NOMO-1 (cell line): ENCODE results near the gene EPB41L4A.

ENCODE experiments used
- DNase-seq, 2 experiments: peaks; one replicate each; lab custom pipeline; 2025; ENCODE audit not compliant: unreplicated experiment in 2 of 2; lab: John Stamatoyannopoulos, UW

The EPB41L4A gene

GRCh38 chr5:112122353-112122752 is 296.7 kb downstream of the EPB41L4A start:
- DNase-seq = no peak

- no peak for DNase-seq
Measured at GRCh38 chr5:112121258-112121657, 297.8 kb downstream of the EPB41L4A start.

GRCh38 chr5:112119969-112120368 is 299.1 kb downstream of the EPB41L4A start:
- no peak for DNase-seq

- DNase-seq = peak; percentile 76 to 92
Measured at GRCh38 chr5:112119508-112119907, 299.6 kb downstream of the EPB41L4A start.

GRCh38 chr5:112117551-112117950 is 301.5 kb downstream of the EPB41L4A start:
- peak; percentile 71 to 88 for DNase-seq

- DNase-seq = peak in 1 of 2 experiments; percentile 32
Measured at GRCh38 chr5:112116371-112116770, 302.7 kb downstream of the EPB41L4A start.

- DNase-seq = no peak
Measured at GRCh38 chr5:112113565-112113964, 305.5 kb downstream of the EPB41L4A start.
